Peyer's patch (tissue), 4 donors: ENCODE results near the gene ERI2.
"Not testable (repeated sequence)": the region's sequence is repeated elsewhere in the genome, so short reads cannot be mapped to it uniquely, and the experiment has no call there.

Experiments used
- POLR2A ChIP-seq, 2 donors: fragments of 450-650 bp; IDR thresholded peaks; one replicate each; pipeline ENCODE4 v1.5.1; 2017; ENCODE audit warnings: antibody characterized with exemption in 2 of 2, mild to moderate bottlenecking in 2 of 2, moderate library complexity in 2 of 2
- TF ChIP-seq, protein P1 (sequence below), 6 experiments: fragments of 450-650 bp in 4 of 6; fragments of 200-600 bp in 2 of 6; sonication (generic) in 1 of 6; IDR thresholded peaks; one replicate each; pipeline ENCODE4 v1.5.1; 2017 to 2019; ENCODE audit warnings: antibody characterized with exemption in 6 of 6, mild to moderate bottlenecking in 3 of 6, moderate library complexity in 1 of 6

DNA sequence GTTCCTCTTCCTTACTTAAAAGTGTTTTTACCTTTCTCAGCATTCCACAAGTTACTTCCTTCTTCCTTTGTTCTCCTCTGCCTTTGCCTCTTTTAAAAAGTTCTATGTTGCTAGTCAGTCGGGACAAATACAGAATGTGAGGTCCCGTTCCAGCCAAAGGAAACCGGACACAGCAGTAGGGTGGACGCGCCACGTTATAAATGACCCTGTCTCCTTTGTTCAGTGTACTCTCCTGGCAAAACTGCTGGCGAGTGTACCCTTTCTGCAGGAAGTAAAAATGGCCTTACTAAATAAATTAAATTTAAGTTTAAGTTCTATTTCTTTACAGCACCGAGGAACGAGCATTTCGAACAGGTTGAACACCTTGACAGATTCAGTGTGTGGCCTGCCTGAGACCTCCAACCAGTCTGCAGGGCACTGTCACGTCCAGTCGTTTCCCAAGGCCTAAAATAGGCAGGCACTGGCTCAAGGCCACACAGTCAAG lies 546 bp downstream of the ERI2 start:
- TF ChIP-seq, protein P1, sequence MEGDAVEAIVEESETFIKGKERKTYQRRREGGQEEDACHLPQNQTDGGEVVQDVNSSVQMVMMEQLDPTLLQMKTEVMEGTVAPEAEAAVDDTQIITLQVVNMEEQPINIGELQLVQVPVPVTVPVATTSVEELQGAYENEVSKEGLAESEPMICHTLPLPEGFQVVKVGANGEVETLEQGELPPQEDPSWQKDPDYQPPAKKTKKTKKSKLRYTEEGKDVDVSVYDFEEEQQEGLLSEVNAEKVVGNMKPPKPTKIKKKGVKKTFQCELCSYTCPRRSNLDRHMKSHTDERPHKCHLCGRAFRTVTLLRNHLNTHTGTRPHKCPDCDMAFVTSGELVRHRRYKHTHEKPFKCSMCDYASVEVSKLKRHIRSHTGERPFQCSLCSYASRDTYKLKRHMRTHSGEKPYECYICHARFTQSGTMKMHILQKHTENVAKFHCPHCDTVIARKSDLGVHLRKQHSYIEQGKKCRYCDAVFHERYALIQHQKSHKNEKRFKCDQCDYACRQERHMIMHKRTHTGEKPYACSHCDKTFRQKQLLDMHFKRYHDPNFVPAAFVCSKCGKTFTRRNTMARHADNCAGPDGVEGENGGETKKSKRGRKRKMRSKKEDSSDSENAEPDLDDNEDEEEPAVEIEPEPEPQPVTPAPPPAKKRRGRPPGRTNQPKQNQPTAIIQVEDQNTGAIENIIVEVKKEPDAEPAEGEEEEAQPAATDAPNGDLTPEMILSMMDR (IDR thresholded peaks at IDR 0.05): not testable (repeated sequence)
- TF ChIP-seq POLR2A (IDR thresholded peaks at IDR 0.05): not testable (repeated sequence)
